Glutamatergic neuron (in vitro differentiated cells): ENCODE measurements around the gene PHACTR3. TPM values are rescaled to one million over a fixed set of nuclear protein-coding genes. Genes with fewer than 3 reads are reported as not detected.

Source experiments
- DNase-seq: peaks from one replicate; pipeline ENCODE4 v3.0.0; 2022
- H3K27ac Mint-ChIP-seq: one replicate; pipeline ENCODE4 v1.8.0; 2020; ENCODE audit warnings: mild to moderate bottlenecking, mixed read lengths, inconsistent platforms; ENCODE audit not compliant: unreplicated experiment
- H3K27me3 Mint-ChIP-seq: one replicate; pipeline ENCODE4 v1.8.0; 2020; ENCODE audit warnings: mild to moderate bottlenecking, moderate library complexity, mixed read lengths, inconsistent platforms; ENCODE audit not compliant: unreplicated experiment
- H3K36me3 Mint-ChIP-seq: one replicate; pipeline ENCODE4 v1.8.0; 2020; ENCODE audit warnings: mild to moderate bottlenecking, mixed read lengths, inconsistent platforms; ENCODE audit not compliant: unreplicated experiment
- H3K4me1 Mint-ChIP-seq: one replicate; pipeline ENCODE4 v1.8.0; 2020; ENCODE audit warnings: mild to moderate bottlenecking, low read depth, mixed read lengths, inconsistent platforms; ENCODE audit not compliant: unreplicated experiment
- H3K4me3 Mint-ChIP-seq: one replicate; pipeline ENCODE4 v1.8.0; 2020; ENCODE audit warnings: mild to moderate bottlenecking, mixed read lengths, inconsistent platforms; ENCODE audit not compliant: unreplicated experiment
- H3K9me3 Mint-ChIP-seq: one replicate; pipeline ENCODE4 v1.8.0; 2020; ENCODE audit warnings: mild to moderate bottlenecking, moderate library complexity, mixed read lengths, inconsistent platforms; ENCODE audit not compliant: unreplicated experiment
- total RNA-seq: library from RNA; stranded (reverse); fragmentation: NEBNext Ultra II Directional; extraction: Animal tissue kit (Norgen Biotek cat#: 25700); gene quantifications from one replicate; pipeline ENCODE4 v1.2.1, GENCODE V29; 2021; ENCODE audit not compliant: unreplicated experiment
- TF ChIP-seq, protein P1 (sequence below): fragments of 200-600 bp; sonication (generic); IDR thresholded peaks from one replicate; pipeline ENCODE4 v1.5.0; 2021; ENCODE audit not compliant: partially characterized antibody, unreplicated experiment

Gene PHACTR3
- total RNA-seq, 1 donor from 2014 or later, result 37.0 TPM

DNA sequence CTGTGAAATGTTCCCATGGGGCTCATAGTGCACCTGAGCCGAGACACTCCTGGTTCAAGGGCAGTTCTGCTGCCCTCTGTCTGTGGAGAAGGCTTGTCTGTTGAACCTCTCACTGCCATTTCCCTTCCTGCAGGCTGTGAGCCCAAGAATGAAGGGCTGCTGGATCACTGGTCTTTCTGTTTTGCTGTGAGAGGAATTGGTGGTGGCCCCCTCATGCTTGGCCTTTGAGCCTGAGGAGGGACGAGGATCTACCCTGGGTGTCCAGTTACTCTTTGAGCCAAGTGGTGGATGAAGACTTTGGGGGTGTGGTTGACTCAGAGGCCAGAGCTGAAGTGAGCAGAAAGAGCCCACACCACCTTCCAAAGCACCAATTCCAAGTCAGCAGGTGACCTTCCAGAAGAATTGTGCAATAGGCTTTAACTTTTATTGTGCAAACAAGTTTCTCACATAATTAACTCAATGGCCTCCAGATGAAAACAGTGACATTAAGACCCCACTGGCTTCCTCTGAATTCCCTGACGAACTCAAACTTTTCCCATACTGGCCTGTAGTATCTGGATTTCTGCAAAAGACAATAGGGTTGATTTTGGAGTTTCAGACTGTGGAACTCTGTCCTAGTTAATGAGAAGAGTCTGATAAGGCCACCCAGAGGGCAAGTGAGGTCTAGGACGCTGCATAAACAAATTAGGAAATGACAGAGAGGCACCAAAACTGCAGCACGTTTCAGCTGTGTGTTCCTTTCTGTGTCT, 101.5 kb downstream of the PHACTR3 start:
- Mint-ChIP-seq H3K36me3 (peaks cover 4% of the 10 kb centered on the region), H3K9me3 (peaks cover 3% of the 10 kb centered on the region), H3K27me3 (peaks cover 4% of the 10 kb centered on the region), H3K27ac (no peak overlapping the region), H3K4me1 (peaks cover 28% of the 10 kb centered on the region), H3K4me3 (no peak overlapping the region)
- DNase-seq, result no peak
- TF ChIP-seq, protein P1, sequence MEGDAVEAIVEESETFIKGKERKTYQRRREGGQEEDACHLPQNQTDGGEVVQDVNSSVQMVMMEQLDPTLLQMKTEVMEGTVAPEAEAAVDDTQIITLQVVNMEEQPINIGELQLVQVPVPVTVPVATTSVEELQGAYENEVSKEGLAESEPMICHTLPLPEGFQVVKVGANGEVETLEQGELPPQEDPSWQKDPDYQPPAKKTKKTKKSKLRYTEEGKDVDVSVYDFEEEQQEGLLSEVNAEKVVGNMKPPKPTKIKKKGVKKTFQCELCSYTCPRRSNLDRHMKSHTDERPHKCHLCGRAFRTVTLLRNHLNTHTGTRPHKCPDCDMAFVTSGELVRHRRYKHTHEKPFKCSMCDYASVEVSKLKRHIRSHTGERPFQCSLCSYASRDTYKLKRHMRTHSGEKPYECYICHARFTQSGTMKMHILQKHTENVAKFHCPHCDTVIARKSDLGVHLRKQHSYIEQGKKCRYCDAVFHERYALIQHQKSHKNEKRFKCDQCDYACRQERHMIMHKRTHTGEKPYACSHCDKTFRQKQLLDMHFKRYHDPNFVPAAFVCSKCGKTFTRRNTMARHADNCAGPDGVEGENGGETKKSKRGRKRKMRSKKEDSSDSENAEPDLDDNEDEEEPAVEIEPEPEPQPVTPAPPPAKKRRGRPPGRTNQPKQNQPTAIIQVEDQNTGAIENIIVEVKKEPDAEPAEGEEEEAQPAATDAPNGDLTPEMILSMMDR, result no peak

DNA sequence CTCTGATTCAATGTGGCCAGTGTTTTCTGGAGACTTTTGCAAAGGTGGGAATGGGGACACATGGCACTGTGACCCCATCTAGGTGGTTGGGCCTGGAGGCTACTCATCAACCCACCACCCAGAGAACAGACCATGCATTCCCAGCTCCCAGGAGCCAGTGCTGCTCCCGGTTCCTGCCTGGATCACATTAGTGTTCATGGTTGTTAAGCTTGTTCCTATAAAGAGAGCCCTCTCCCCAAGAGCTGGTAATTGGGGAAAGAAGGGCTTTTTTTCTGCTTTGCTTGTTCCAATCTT, 102.0 kb downstream of the PHACTR3 start:
- Mint-ChIP-seq H3K4me1 (peaks cover 24% of the 10 kb centered on the region), H3K36me3 (peaks cover 4% of the 10 kb centered on the region), H3K4me3 (no peak overlapping the region), H3K27me3 (peaks cover 3% of the 10 kb centered on the region), H3K27ac (no peak overlapping the region), H3K9me3 (peaks cover 3% of the 10 kb centered on the region)
- TF ChIP-seq, protein P1, result no peak
- DNase-seq, result no peak

DNA sequence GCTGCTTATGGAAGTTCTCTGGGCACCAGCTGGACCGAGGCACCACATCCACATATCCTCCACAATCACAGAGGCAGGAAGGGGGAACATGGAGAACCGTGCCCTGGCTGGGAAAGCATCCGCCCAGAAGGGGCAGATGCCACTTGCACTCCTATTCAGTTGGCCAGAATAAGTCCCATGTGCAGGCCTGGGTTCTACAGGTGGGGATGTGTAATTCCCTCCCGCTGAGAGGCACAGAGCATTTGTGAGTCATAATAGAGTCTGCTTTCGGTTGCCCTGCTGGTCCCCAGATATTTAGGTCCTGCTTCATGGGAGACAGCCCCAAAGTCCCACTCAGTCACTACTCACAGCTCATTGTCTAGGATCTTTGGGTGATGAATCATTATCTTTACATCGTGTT, 104.0 kb downstream of the PHACTR3 start:
- Mint-ChIP-seq H3K4me3 (no peak overlapping the region), H3K9me3 (peaks cover 5% of the 10 kb centered on the region), H3K27ac (no peak overlapping the region), H3K36me3 (peaks cover 10% of the 10 kb centered on the region), H3K27me3 (peaks cover 3% of the 10 kb centered on the region), H3K4me1 (peaks cover 5% of the 10 kb centered on the region)
- TF ChIP-seq, protein P1, result no peak
- no peak for DNase-seq

DNA sequence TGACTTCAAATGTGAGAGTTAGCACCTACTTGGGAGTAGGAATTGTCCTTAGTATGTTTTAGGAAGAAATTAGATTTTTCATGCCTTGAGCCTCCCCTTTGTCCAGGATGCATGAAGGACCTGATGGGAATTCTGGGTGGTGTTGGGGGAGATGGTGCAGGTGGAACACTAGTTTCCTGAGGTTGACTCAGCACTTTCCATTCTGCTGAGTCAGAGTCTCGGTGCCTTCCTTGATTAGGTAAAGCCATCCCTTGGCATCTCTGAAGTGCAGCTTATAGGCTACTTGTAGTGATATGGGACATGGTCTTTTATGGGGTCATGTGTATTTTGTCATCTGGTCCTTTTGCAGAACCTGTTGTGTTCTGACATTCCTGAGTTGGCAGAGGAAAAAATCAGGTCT, 105.3 kb downstream of the PHACTR3 start:
- Mint-ChIP-seq H3K27ac (no peak overlapping the region), H3K9me3 (peaks cover 11% of the 10 kb centered on the region), H3K4me1 (peaks cover 2% of the 10 kb centered on the region), H3K4me3 (no peak overlapping the region), H3K36me3 (peaks cover 21% of the 10 kb centered on the region), H3K27me3 (peaks cover 3% of the 10 kb centered on the region)
- DNase-seq, result no peak
- TF ChIP-seq, protein P1, result no peak

DNA sequence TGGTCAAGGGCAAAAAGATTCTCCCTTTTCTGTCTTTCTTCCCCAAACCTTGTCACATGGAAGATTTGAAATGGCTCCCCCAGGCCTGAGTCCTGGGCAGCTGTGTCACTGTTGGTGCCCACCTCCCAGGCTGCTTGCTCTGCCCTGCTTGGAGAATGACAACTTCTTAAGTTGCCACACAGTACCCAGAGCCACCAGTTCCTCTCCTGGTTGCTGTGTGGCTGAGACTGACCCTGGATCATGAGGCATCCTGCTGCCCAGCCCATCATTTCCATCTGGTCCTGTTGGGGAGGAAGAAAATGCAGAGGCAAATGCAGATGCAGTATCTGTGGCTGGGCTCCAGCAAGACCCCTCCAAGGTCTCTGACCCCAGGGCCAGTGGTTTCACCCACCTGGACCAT, 113.7 kb downstream of the PHACTR3 start:
- Mint-ChIP-seq H3K36me3 (peaks cover 10% of the 10 kb centered on the region), H3K4me3 (peak overlapping the region; percentile 38), H3K27me3 (peaks cover 11% of the 10 kb centered on the region), H3K4me1 (peaks cover 22% of the 10 kb centered on the region), H3K27ac (peak overlapping the region; percentile 83), H3K9me3 (peaks cover 17% of the 10 kb centered on the region)
- TF ChIP-seq, protein P1, result no peak
- no peak for DNase-seq
